Tibial artery (tissue), 4 donors: ENCODE data around the gene SETD6.
"Not testable (repeated sequence)": the region's sequence is repeated elsewhere in the genome, so short reads cannot be mapped to it uniquely, and the experiment has no call there.

ENCODE experiments used
- DNase-seq, 2 donors: peaks; one replicate each; pipeline ENCODE4 v3.0.0-alpha.2; 2019
- H3K27ac ChIP-seq, 2 donors: fragments of 200-600 bp; sonication (generic) in 1 of 2; 1 replicate in 1 of 2; 2 replicates in 1 of 2; pipeline ENCODE4 v1.5.1; 2018 to 2019; ENCODE audit warnings: mild to moderate bottlenecking in 1 of 2
- H3K27me3 ChIP-seq, 2 donors: fragments of 200-600 bp; sonication (generic) in 1 of 2; one replicate each; pipeline versions ENCODE4 v1.5.1 to v1.6.0; 2016 to 2019
- H3K36me3 ChIP-seq, 3 donors: fragments of 200-600 bp; sonication (generic) in 2 of 3; one replicate each; pipeline ENCODE4 v1.5.1; 2016 to 2019; ENCODE audit warnings: mild to moderate bottlenecking in 2 of 3
- H3K4me1 ChIP-seq, 4 donors: fragments of 200-600 bp; sonication (generic) in 2 of 4; 1 replicate in 3 of 4; 2 replicates in 1 of 4; pipeline ENCODE4 v1.5.1; 2016 to 2019
- H3K4me3 ChIP-seq, 2 donors: fragments of 200-600 bp; sonication (generic) in 1 of 2; 1 replicate in 1 of 2; 2 replicates in 1 of 2; pipeline ENCODE4 v1.5.1; 2018 to 2019; ENCODE audit warnings: mild to moderate bottlenecking in 2 of 2
- H3K9me3 ChIP-seq, 3 donors: fragments of 200-600 bp; sonication (generic) in 1 of 3; one replicate each; pipeline ENCODE4 v1.5.1; 2016 to 2019
- intact Hi-C: fragments of 100-400 bp; cut with DNase I; formaldehyde crosslinking; loops from one replicate; pipeline ENCODE4 v1.15.0; 2023; ENCODE audit warnings: low total_unique reads
- TF ChIP-seq, protein P1 (sequence below), 2 experiments: fragments of 200-600 bp in 1 of 2; fragments of 450-650 bp in 1 of 2; IDR thresholded peaks; one replicate each; pipeline ENCODE4 v1.5.1; 2017 to 2019; ENCODE audit warnings: antibody characterized with exemption in 2 of 2, mild to moderate bottlenecking in 1 of 2, moderate library complexity in 1 of 2

SETD6 gene

DNA sequence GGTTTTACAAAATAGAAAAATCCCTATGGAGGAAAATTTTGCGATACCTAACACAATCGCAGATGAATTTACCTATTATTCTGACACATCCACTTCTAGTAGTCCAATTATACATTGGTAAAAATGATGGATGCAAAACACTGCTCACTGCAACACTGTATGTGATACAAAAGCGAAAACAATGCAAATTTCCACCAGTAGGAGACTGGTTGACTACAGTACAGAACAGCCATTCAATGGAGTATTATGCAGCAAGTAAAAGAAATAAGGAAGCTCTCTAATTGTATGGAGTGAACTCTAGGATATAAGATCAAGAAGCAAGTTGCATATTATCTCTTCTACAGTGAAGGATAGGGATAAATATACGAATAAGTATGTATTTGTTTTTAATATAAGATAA, 48.5 kb downstream of the SETD6 start:
- H3K4me3 ChIP-seq, result no peak overlapping the region
- intact Hi-C loops, result no loop called here

DNA sequence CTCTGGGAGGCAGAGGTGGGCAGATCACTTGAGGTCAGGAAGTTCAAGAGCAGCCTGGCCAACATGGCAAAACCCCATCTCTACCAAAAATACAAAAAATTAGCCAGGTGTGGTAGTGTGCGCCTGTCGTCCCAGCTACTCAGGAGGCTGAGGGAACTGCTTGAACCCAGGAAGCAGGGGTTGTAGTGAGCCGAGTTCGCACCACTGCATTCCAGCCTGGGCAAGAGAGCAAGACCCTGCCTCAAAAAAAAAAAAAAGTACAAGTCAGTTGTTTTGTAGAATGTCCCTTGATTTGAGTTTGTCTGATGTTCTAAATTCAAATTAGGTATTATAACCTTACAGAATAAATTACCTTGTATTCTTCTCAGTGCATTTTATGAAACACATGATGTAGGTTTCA, 50.4 kb downstream of the SETD6 start:
- H3K27ac ChIP-seq, intact Hi-C loops, H3K27me3 ChIP-seq, H3K9me3 ChIP-seq, H3K4me3 ChIP-seq, H3K4me1 ChIP-seq, DNase-seq: not testable (repeated sequence)
- H3K36me3 ChIP-seq, result peaks cover 35 to 87% (median 46%) of the 10 kb centered on the region in 3 donors

More for the DNA sequence above, 48.5 kb downstream of the SETD6 start:
- no peaks in the 10 kb centered on the region for H3K27me3 ChIP-seq
- no peak for DNase-seq
- H3K4me1 ChIP-seq, result no peaks in the 10 kb centered on the region
- H3K9me3 ChIP-seq, result no peaks in the 10 kb centered on the region
- TF ChIP-seq, protein P1, sequence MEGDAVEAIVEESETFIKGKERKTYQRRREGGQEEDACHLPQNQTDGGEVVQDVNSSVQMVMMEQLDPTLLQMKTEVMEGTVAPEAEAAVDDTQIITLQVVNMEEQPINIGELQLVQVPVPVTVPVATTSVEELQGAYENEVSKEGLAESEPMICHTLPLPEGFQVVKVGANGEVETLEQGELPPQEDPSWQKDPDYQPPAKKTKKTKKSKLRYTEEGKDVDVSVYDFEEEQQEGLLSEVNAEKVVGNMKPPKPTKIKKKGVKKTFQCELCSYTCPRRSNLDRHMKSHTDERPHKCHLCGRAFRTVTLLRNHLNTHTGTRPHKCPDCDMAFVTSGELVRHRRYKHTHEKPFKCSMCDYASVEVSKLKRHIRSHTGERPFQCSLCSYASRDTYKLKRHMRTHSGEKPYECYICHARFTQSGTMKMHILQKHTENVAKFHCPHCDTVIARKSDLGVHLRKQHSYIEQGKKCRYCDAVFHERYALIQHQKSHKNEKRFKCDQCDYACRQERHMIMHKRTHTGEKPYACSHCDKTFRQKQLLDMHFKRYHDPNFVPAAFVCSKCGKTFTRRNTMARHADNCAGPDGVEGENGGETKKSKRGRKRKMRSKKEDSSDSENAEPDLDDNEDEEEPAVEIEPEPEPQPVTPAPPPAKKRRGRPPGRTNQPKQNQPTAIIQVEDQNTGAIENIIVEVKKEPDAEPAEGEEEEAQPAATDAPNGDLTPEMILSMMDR (IDR thresholded peaks at IDR 0.05), result no peak
- peaks cover 35 to 91% (median 40%) of the 10 kb centered on the region in 3 donors for H3K36me3 ChIP-seq
- no peak overlapping the region for H3K27ac ChIP-seq
